NB4 (cell line): Measurements from ENCODE around the gene INTS1.

Source experiments
- DNase-seq: peaks from one replicate; pipeline ENCODE4 v3.0.0; 2010; ENCODE audit warnings: low read depth
- H3K4me3 ChIP-seq: one replicate; pipeline ENCODE4 v1.5.1; 2011; ENCODE audit warnings: mild to moderate bottlenecking, low read depth, low read length, moderate library complexity
- MAX ChIP-seq: IDR thresholded peaks from 2 replicates; pipeline ENCODE4 v1.6.1; 2011; ENCODE audit warnings: low read depth, low read length
- MYC ChIP-seq: IDR thresholded peaks from 2 replicates; pipeline ENCODE4 v1.6.1; 2011; ENCODE audit warnings: low read depth, low read length
- POLR2A ChIP-seq: IDR thresholded peaks from 2 replicates; pipeline ENCODE4 v1.6.1; 2011; ENCODE audit warnings: mild to moderate bottlenecking; ENCODE audit not compliant: insufficient read length; ENCODE audit errors: extremely low read depth
- TF ChIP-seq, protein P1 (sequence below): IDR thresholded peaks from one replicate; pipeline ENCODE4 v1.5.1; 2012; ENCODE audit warnings: low read depth, low read length

INTS1 gene

GRCh38 chr7:1421020-1421790 is 83.0 kb downstream of the INTS1 start:
- no peak overlapping the region for H3K4me3 ChIP-seq
- DNase-seq = no peak
- TF ChIP-seq, protein P1, sequence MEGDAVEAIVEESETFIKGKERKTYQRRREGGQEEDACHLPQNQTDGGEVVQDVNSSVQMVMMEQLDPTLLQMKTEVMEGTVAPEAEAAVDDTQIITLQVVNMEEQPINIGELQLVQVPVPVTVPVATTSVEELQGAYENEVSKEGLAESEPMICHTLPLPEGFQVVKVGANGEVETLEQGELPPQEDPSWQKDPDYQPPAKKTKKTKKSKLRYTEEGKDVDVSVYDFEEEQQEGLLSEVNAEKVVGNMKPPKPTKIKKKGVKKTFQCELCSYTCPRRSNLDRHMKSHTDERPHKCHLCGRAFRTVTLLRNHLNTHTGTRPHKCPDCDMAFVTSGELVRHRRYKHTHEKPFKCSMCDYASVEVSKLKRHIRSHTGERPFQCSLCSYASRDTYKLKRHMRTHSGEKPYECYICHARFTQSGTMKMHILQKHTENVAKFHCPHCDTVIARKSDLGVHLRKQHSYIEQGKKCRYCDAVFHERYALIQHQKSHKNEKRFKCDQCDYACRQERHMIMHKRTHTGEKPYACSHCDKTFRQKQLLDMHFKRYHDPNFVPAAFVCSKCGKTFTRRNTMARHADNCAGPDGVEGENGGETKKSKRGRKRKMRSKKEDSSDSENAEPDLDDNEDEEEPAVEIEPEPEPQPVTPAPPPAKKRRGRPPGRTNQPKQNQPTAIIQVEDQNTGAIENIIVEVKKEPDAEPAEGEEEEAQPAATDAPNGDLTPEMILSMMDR = no peak
- TF ChIP-seq POLR2A = no peak
- TF ChIP-seq MYC = no peak
- no peak for TF ChIP-seq MAX
